Measurements from ENCODE around the gene RPAP3. TPM values are rescaled to one million over a fixed set of nuclear protein-coding genes. Genes with fewer than 3 reads are reported as not detected.
A peak's percentile ranks its signal among the peaks of the same experiment; 100 is the strongest.
"Not testable (repeated sequence)": the region's sequence is repeated elsewhere in the genome, so short reads cannot be mapped to it uniquely, and the experiment has no call there.

The RPAP3 gene
- total and polyA plus RNA-seq, 10 donors: 12.2 to 35.5 (median 26.4) TPM

DNA sequence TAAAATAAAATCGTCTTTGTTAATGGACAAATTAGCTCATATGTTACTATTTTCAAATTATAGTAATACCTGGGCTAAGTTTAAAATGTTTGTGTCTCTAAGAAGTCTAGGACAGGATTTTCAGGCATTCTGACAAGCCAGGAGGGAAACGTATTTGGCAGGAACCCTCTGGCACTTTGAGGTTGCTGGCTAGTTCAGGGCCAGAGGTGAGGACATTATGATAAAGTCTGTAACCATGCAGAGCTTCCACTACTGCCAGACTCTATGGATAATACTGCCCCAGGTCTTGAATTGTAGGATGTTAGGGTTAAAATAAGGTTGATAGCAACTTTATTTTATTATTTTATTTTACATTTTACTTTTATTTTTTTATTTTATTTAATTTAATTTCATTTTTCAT lies 56.4 kb downstream of the RPAP3 start:
- Histone ChIP-seq H3K27ac (no peak overlapping the region), H3K36me3 (peaks cover 0 to 7% (median 0%) of the 10 kb centered on the region in 6 donors), H3K4me1 (peaks cover 0 to 28% (median 16%) of the 10 kb centered on the region in 6 donors), H3K27me3 (replicated peaks in 1 of 7) (no peaks in the 10 kb centered on the region), H3K4me3 (no peak overlapping the region), H3K9me3 (peaks cover 0 to 13% (median 7%) of the 10 kb centered on the region in 8 donors)
- intact Hi-C loops (cut with DNase I; ENCODE audit: low total_unique reads): no loop called here
- TF ChIP-seq, protein P1, sequence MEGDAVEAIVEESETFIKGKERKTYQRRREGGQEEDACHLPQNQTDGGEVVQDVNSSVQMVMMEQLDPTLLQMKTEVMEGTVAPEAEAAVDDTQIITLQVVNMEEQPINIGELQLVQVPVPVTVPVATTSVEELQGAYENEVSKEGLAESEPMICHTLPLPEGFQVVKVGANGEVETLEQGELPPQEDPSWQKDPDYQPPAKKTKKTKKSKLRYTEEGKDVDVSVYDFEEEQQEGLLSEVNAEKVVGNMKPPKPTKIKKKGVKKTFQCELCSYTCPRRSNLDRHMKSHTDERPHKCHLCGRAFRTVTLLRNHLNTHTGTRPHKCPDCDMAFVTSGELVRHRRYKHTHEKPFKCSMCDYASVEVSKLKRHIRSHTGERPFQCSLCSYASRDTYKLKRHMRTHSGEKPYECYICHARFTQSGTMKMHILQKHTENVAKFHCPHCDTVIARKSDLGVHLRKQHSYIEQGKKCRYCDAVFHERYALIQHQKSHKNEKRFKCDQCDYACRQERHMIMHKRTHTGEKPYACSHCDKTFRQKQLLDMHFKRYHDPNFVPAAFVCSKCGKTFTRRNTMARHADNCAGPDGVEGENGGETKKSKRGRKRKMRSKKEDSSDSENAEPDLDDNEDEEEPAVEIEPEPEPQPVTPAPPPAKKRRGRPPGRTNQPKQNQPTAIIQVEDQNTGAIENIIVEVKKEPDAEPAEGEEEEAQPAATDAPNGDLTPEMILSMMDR (IDR thresholded peaks at IDR 0.05 in 8 of 11, conservative IDR thresholded peaks at IDR 0.05 in 3 of 11): no peak
- no peak for TF ChIP-seq POLR2AphosphoS5 (IDR thresholded peaks at IDR 0.05)
- no peak for TF ChIP-seq POLR2A (IDR thresholded peaks at IDR 0.05)
- 65 to 87% (median 78%) methylated on average over 2 of the region's 2 CpGs for WGBS, 5 donors
- DNase-seq: no peak

DNA sequence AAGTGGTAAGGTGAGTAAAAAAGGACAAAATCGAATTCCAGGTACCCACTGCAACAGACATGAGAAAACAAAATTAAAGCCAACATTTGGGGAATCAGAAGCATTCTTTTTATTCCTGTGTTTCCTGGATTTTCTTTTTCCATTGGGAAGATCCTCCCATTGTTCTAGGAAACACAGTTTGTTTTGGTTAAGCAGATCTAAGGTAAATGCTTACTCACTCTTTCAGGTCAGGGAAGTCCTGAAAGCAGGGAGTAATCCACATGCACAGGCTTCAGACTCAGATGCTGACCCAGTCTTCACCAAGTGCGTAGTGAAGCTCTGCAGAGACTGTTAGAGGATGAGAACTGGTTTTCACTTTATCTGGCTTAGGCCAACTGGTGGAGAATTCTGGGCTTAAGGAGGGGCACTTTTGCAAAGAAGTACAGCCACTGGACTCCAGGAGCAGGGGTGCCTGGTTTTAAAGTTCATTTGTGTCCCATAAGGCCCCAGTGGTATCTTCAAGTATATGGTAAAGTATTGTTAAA lies 57.7 kb downstream of the RPAP3 start:
- WGBS, 5 donors: 77 to 98% (median 92%) methylated on average over 2 of the region's 2 CpGs
- Histone ChIP-seq H3K36me3 (peaks cover 0 to 17% (median 0%) of the 10 kb centered on the region in 6 donors), H3K27ac (no peak overlapping the region), H3K9me3 (peaks cover 2 to 26% (median 20%) of the 10 kb centered on the region in 8 donors), H3K4me3 (no peak overlapping the region), H3K27me3 (replicated peaks in 1 of 7) (no peaks in the 10 kb centered on the region), H3K4me1 (peaks cover 0 to 28% (median 16%) of the 10 kb centered on the region in 6 donors)
- DNase-seq: no peak
- intact Hi-C loops (cut with DNase I; ENCODE audit: low total_unique reads): no loop called here
- TF ChIP-seq, protein P1 (IDR thresholded peaks at IDR 0.05 in 8 of 11, conservative IDR thresholded peaks at IDR 0.05 in 3 of 11): no peak
- TF ChIP-seq POLR2AphosphoS5 (IDR thresholded peaks at IDR 0.05) (no peak), POLR2A (IDR thresholded peaks at IDR 0.05) (no peak)

DNA sequence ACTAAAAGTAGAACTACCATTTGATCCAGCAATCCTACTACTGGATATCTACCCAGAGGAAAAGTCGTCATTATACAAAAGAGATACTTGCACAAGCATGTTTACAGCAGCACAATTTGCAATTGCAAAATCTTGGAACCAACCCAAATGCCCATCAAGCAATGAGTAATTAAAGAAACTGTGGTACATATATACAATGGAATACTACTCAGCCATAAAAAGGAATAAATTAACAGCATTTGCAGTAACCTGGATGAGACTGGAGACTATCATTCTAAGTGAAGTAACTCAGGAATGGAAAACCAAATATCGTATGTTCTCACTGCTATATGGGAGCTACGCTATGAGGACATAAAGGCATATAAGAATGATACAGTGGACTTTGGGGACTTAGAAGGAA lies 63.5 kb downstream of the RPAP3 start:
- Histone ChIP-seq H3K9me3 (peaks cover 4 to 78% (median 58%) of the 10 kb centered on the region in 8 donors), H3K36me3 (peaks cover 0 to 31% (median 0%) of the 10 kb centered on the region in 6 donors)
- H3K4me1 ChIP-seq; H3K4me3 ChIP-seq; H3K27ac ChIP-seq; H3K27me3 ChIP-seq (replicated peaks in 1 of 7); DNase-seq; intact Hi-C loops (cut with DNase I; ENCODE audit: low total_unique reads): not testable (repeated sequence)
- 91 to 99% (median 95%) methylated on average over 3 of the region's 3 CpGs for WGBS, 5 donors

DNA sequence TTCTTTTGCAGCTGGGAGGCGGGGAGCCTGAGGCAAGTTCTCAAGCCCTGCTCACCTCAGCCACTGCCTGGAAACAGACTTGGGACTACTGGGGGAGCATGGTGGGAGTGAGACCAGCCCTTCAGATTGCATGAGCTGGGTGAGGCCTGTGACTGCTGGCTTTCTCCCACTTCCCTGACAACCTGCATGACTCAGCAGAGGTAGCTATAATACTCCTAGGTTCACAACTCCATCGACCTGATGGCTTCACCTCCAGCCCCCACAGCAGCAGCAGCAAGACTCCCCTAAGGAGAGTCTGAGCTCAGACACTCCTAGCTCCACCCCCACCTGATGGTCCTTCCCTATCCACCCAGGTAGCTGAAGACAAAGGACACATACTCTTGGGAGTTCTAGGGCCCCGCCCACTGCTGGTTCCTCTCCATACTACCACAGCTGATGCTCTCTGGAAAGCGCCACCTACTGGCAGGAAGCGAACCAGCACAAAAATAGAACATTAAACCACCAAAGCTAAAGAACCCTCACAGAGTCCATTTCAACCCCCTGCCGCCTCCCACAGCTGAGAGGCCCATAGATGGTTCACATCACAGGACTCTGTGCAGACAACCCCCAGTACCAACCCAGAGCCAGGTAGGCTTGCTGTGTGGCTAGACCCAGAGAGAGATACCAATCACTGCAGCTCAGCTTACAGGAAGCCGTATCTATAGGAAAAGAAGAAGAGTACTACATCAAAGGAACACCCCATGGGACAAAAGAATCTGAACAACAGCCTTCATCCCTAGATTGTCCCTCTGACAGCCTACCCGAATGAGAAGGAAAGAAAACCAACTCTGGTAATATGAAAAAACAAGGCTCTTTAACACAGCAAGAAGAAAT lies 68.7 kb downstream of the RPAP3 start:
- intact Hi-C loops (cut with DNase I; ENCODE audit: low total_unique reads): no loop called here
- Histone ChIP-seq H3K36me3 (peaks cover 0 to 31% (median 0%) of the 10 kb centered on the region in 6 donors), H3K27ac (peak overlapping the region in 1 of 8 donors; percentile 68), H3K9me3 (peaks cover 0 to 48% (median 30%) of the 10 kb centered on the region in 8 donors), H3K27me3 (replicated peaks in 1 of 7) (no peaks in the 10 kb centered on the region), H3K4me3 (no peak overlapping the region), H3K4me1 (no peaks in the 10 kb centered on the region)
- WGBS, 5 donors: 71 to 83% (median 77%) methylated on average over 8 of the region's 8 CpGs
- DNase-seq: peak; percentile 79
- TF ChIP-seq, protein P1 (IDR thresholded peaks at IDR 0.05 in 8 of 11, conservative IDR thresholded peaks at IDR 0.05 in 3 of 11): peak in 9 of 11 experiments; percentile 12 to 65 (median 35)
- TF ChIP-seq POLR2A (IDR thresholded peaks at IDR 0.05): no peak

DNA sequence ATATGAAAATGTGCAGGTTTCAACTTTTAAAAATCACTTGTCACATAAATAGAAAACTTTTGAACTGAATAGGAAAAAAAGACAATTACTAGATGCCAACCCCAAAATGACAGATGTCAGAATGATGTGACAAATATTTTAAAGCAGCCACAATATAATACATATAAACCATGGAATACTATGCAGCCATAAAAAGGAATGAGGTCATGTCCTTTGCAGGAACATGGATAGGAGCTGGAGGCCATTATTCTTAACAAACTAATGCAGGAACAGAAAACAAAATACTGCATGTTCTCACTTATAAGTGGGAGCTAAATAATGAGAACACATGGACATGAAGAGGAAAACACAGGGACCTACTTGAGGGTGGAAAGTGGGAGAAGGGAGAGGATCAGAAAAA lies 70.1 kb downstream of the RPAP3 start:
- peaks cover 0 to 38% (median 19%) of the 10 kb centered on the region in 8 donors for H3K9me3 ChIP-seq
- intact Hi-C loops (cut with DNase I; ENCODE audit: low total_unique reads); H3K4me3 ChIP-seq; DNase-seq; H3K27ac ChIP-seq; H3K27me3 ChIP-seq (replicated peaks in 1 of 7); H3K4me1 ChIP-seq: not testable (repeated sequence)
- peaks cover 0 to 36% (median 0%) of the 10 kb centered on the region in 6 donors for H3K36me3 ChIP-seq

Data from spleen (tissue), 11 donors.